Progenitor cell of endocrine pancreas (in vitro differentiated cells): Measurements from ENCODE around the gene ZFTA. TPM values are rescaled to one million over a fixed set of nuclear protein-coding genes. Genes with fewer than 3 reads are reported as not detected.
A peak's percentile ranks its signal among the peaks of the same experiment; 100 is the strongest.

Experiments
- DNase-seq: peaks from one replicate; pipeline ENCODE4 v3.0.0; 2021; ENCODE audit warnings: low spot score; ENCODE audit not compliant: unreplicated experiment
- H3K27ac Mint-ChIP-seq: 2 replicates; pipeline ENCODE4 v1.8.0; 2021; ENCODE audit warnings: mild to moderate bottlenecking, moderate library complexity, mixed read lengths
- H3K27me3 Mint-ChIP-seq: 2 replicates; pipeline ENCODE4 v1.8.0; 2021; ENCODE audit warnings: mixed read lengths
- H3K36me3 Mint-ChIP-seq: 2 replicates; pipeline ENCODE4 v1.8.0; 2022; ENCODE audit warnings: mixed read lengths; ENCODE audit not compliant: insufficient read depth
- H3K4me1 Mint-ChIP-seq: 2 replicates; pipeline ENCODE4 v1.8.0; 2021; ENCODE audit warnings: low read depth, mixed read lengths
- H3K4me3 Mint-ChIP-seq: 2 replicates; pipeline ENCODE4 v1.8.0; 2021; ENCODE audit warnings: low read depth, mild to moderate bottlenecking, moderate library complexity, mixed read lengths
- H3K9me3 Mint-ChIP-seq: 2 replicates; pipeline ENCODE4 v1.8.0; 2021; ENCODE audit warnings: low read depth, mixed read lengths
- total RNA-seq: library from RNA; stranded (reverse); gene quantifications from 2 replicates; pipeline ENCODE4 v1.2.1, GENCODE V29; 2021
- TF ChIP-seq, protein P1 (sequence below): fragments of 200-600 bp; sonication (generic); IDR thresholded peaks from one replicate; pipeline ENCODE4 v1.5.0; 2021; ENCODE audit warnings: antibody characterized with exemption, mild to moderate bottlenecking; ENCODE audit not compliant: unreplicated experiment

The ZFTA gene
- total RNA-seq, 1 donor from 2014 or later, result 46.8 TPM

DNA sequence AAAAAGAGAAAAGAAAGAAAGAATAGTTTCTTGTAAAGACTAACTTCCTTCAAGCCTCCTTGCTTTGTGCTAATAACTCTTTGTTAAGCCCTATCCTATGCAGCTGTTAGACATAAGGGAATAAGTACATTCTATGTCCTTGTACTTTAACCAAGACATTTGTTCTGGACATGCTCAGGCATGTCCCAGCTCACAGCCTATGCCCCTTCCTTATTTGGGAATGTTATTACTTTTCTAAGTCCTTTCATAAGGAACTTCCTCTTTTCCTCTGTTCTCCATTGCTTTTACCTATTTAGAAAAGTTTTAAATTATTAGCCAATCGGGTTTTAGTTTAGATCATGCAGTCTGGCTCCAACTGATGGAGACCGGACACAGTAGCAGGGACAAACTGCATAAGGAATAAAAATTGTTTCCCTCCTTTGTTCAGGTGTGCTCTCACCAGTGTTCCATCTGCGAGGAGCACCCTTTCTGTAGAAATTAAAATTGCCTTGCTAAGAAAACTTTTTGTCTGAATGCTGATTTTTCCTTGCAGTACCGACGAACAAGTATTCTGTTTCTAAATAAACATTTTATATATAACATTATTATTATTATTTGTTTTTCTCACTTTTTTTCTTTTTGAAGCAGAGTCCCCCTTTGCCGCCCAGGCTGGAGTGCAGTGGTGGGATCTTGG lies 23.1 kb upstream of the ZFTA start:
- no peak overlapping the region for H3K27ac Mint-ChIP-seq

DNA sequence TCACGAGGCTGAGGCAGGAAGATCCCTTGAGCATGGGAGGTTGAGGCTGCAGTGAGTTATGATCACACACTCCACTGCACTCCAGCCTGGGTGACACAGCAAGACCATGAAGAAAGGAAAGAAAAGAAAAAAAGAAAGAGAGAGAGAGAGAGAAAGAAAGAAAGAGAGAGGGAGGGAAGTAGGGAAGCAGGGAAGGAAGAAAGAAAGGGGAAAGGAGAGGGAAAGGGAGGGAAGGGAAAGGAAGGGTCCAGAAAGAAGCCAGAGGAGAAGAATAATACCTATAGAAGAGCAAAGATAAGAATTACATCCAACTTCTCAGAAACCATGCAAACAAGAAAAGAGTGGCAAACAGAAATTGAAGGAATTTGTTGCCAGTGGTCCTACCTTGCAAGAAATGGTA lies 17.2 kb upstream of the ZFTA start:
- no peak for DNase-seq
- H3K4me1 Mint-ChIP-seq, result peaks cover 1% of the 10 kb centered on the region
- H3K4me3 Mint-ChIP-seq, result no peak overlapping the region
- H3K27me3 Mint-ChIP-seq, result no peaks in the 10 kb centered on the region
- no peaks in the 10 kb centered on the region for H3K36me3 Mint-ChIP-seq
- no peak overlapping the region for H3K27ac Mint-ChIP-seq
- TF ChIP-seq, protein P1, sequence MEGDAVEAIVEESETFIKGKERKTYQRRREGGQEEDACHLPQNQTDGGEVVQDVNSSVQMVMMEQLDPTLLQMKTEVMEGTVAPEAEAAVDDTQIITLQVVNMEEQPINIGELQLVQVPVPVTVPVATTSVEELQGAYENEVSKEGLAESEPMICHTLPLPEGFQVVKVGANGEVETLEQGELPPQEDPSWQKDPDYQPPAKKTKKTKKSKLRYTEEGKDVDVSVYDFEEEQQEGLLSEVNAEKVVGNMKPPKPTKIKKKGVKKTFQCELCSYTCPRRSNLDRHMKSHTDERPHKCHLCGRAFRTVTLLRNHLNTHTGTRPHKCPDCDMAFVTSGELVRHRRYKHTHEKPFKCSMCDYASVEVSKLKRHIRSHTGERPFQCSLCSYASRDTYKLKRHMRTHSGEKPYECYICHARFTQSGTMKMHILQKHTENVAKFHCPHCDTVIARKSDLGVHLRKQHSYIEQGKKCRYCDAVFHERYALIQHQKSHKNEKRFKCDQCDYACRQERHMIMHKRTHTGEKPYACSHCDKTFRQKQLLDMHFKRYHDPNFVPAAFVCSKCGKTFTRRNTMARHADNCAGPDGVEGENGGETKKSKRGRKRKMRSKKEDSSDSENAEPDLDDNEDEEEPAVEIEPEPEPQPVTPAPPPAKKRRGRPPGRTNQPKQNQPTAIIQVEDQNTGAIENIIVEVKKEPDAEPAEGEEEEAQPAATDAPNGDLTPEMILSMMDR, result no peak
- no peaks in the 10 kb centered on the region for H3K9me3 Mint-ChIP-seq

More for the DNA sequence above, 23.1 kb upstream of the ZFTA start:
- Mint-ChIP-seq H3K4me1 (peaks cover 1% of the 10 kb centered on the region), H3K9me3 (peaks cover 8% of the 10 kb centered on the region), H3K27me3 (no peaks in the 10 kb centered on the region), H3K36me3 (no peaks in the 10 kb centered on the region), H3K4me3 (no peak overlapping the region)
- TF ChIP-seq, protein P1, result no peak
- no peak for DNase-seq

DNA sequence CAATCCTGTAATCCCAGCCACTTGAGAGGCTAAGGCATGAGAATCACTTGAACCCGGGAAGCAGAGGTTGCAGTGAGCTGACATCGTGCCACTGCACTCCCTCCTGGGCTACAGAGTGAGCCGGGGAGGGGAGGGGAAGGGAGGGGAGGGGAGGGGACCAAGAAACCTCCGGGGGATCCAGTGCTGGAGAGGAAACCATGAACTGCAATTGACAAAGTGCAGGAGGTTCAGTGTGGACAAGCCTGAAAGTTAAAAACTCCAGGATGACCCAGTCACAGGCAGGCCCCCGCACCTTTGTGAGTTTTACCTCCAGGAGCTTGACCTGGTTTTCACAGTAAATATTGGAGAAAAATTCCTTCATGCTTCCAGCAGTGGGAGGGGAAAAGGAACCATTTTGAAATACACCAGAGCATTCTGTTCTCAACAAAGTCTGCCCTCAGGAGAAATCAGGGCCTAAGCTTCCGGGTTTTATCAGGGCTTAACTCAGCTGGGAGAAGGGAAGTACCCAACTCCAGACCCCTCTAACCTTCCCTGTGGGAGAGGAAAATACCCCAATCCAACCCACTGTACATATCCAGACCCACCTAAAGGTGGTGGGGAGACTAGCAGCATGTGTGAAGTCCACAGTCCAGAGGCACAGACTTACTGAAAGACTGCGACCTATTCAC lies 15.5 kb upstream of the ZFTA start:
- Mint-ChIP-seq H3K27me3 (no peaks in the 10 kb centered on the region), H3K27ac (peak overlapping the region; percentile 19), H3K9me3 (no peaks in the 10 kb centered on the region), H3K4me1 (no peaks in the 10 kb centered on the region), H3K36me3 (no peaks in the 10 kb centered on the region), H3K4me3 (no peak overlapping the region)
- TF ChIP-seq, protein P1, result no peak
- no peak for DNase-seq

DNA sequence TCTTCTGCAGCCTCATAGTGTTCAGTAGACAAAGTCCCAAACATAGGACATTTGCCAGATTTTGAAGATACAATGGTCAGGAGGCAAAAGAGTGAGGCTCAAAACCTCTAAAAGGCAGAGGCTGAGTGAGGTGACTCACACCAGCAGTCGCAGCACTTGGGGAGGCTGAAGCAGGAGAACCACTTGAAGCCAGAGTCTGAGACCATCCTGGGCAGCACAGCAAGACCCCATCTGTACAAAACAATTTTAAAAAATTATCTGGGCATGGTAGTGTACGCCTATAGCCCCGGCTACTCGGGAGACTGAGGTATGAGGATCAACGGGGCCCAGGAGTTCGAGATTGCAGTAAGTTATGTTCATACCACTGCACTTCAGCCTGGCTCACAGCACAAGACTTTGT lies 14.2 kb upstream of the ZFTA start:
- Mint-ChIP-seq H3K36me3 (no peaks in the 10 kb centered on the region), H3K4me1 (no peaks in the 10 kb centered on the region), H3K27ac (no peak overlapping the region), H3K9me3 (no peaks in the 10 kb centered on the region), H3K4me3 (no peak overlapping the region), H3K27me3 (peaks cover 3% of the 10 kb centered on the region)
- TF ChIP-seq, protein P1, result no peak
- DNase-seq, result no peak

DNA sequence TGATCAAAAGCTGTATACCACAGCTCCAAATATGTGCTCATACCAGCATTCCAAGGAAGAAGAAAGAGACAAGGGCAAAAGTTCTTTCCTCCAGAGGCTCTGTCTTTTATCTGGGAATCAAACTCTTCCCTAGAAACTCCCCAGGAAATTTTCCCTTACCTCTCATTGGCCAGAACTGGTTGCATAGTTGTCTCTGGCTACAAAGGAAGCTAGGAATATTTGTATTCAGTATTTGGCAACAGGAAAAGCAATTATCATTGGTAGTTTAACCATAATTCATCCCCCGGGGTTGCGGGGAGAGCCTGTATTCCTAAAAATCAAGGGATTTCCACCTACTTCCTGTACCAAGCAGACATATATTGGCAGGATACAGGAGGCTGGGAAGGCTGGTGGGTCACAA lies 10.5 kb upstream of the ZFTA start:
- Mint-ChIP-seq H3K4me3 (no peak overlapping the region), H3K4me1 (no peaks in the 10 kb centered on the region), H3K27me3 (peaks cover 3% of the 10 kb centered on the region), H3K9me3 (no peaks in the 10 kb centered on the region), H3K27ac (no peak overlapping the region), H3K36me3 (no peaks in the 10 kb centered on the region)
- TF ChIP-seq, protein P1, result no peak
- DNase-seq, result no peak
